B cell (primary cell): ENCODE data around the gene ZNF687. TPM values are rescaled to one million over a fixed set of nuclear protein-coding genes. Genes with fewer than 3 reads are reported as not detected.

Experiments
- ATAC-seq: fragments of 200-7000 bp; cut with Tn5 transposase; one replicate; pipeline ENCODE4 v1.10.0; 2021; ENCODE audit warnings: low read depth, mild to moderate bottlenecking, moderate number of reproducible peaks, moderate library complexity
- CTCF ChIA-PET: fragments of 350-600 bp; sonication (Branson Sonifier 250); formaldehyde crosslinking; loops from one replicate; lab custom pipeline; 2021; ENCODE audit warnings: antibody characterized with exemption, inconsistent platforms; lab: Charles Lee
- POLR2A ChIA-PET: fragments of 350-600 bp; sonication (Branson Sonifier 250); formaldehyde crosslinking; loops from one replicate; lab custom pipeline; 2021; ENCODE audit warnings: antibody characterized with exemption; lab: Charles Lee
- DNase-seq: peaks from one replicate; pipeline ENCODE4 v3.0.0; 2013
- H2AFZ ChIP-seq: 2 replicates; pipeline ENCODE4 v1.6.1; 2012; ENCODE audit warnings: mild to moderate bottlenecking, low read depth, low read length; ENCODE audit not compliant: insufficient read depth, poor library complexity, severe bottlenecking
- H3K27ac ChIP-seq, 2 donors: 1 replicate in 1 of 2; 2 replicates in 1 of 2; pipeline ENCODE4 v1.5.1; 2012 to 2013; ENCODE audit warnings: low read length in 2 of 2, mild to moderate bottlenecking in 2 of 2, moderate library complexity in 1 of 2
- H3K27me3 ChIP-seq, 4 experiments: fragments of 200-600 bp in 1 of 4; sonication (generic) in 1 of 4; replicated peaks in 1 of 4; 1 replicate in 2 of 4; 2 replicates in 2 of 4; pipeline versions ENCODE4 v1.6.1 to v1.7.0; 2013 to 2016; ENCODE audit warnings: low read length in 3 of 4, mild to moderate bottlenecking in 2 of 4, mixed read lengths in 1 of 4, moderate library complexity in 1 of 4; ENCODE audit not compliant: insufficient read depth in 4 of 4, control insufficient read depth in 3 of 4; ENCODE audit errors: control extremely low read depth in 1 of 4
- H3K36me3 ChIP-seq, 2 experiments: replicated peaks in 1 of 2; 1 replicate in 1 of 2; 2 replicates in 1 of 2; pipeline versions ENCODE4 v1.6.1 to v1.7.1; 2013; ENCODE audit warnings: low read length in 1 of 2; ENCODE audit not compliant: insufficient read depth in 2 of 2, control insufficient read depth in 1 of 2; ENCODE audit errors: control extremely low read depth in 1 of 2, extremely low read depth in 1 of 2
- H3K4me1 ChIP-seq, 2 donors: fragments of 200-600 bp in 1 of 2; sonication (generic) in 1 of 2; 1 replicate in 1 of 2; 2 replicates in 1 of 2; pipeline versions ENCODE4 v1.5.1 to v1.6.1; 2013 to 2017; ENCODE audit warnings: low read length in 2 of 2; ENCODE audit not compliant: control insufficient read depth in 2 of 2, insufficient read depth in 2 of 2
- H3K4me2 ChIP-seq: replicated peaks from 2 replicates; pipeline ENCODE3; 2012; ENCODE audit warnings: mild to moderate bottlenecking, low read depth, low read length; ENCODE audit not compliant: poor library complexity, severe bottlenecking
- H3K4me3 ChIP-seq, 5 experiments: fragments of 200-600 bp in 1 of 5; sonication (generic) in 1 of 5; 1 replicate in 3 of 5; 2 replicates in 2 of 5; pipeline versions ENCODE4 v1.5.1 to v1.7.0; 2011 to 2016; ENCODE audit warnings: low read length in 4 of 5, mild to moderate bottlenecking in 4 of 5, low read depth in 2 of 5, control low read depth in 1 of 5, moderate library complexity in 1 of 5; ENCODE audit not compliant: insufficient read depth in 1 of 5; ENCODE audit errors: control extremely low read depth in 1 of 5, extremely low read depth in 1 of 5
- H3K79me2 ChIP-seq: fragments of 200-600 bp; sonication (generic); one replicate; pipeline ENCODE4 v1.6.0; 2016; ENCODE audit warnings: low read length; ENCODE audit not compliant: control insufficient read depth, insufficient read depth
- H3K9ac ChIP-seq: fragments of 200-600 bp; sonication (generic); 2 replicates; pipeline ENCODE4 v1.6.1; 2017; ENCODE audit warnings: mild to moderate bottlenecking, low read length, moderate library complexity
- H3K9me3 ChIP-seq, 3 donors: one replicate each; pipeline versions ENCODE4 v1.6.1 to v1.7.1; 2013; ENCODE audit warnings: low read length in 2 of 3; ENCODE audit not compliant: control insufficient read depth in 2 of 3, insufficient read depth in 1 of 3; ENCODE audit errors: control extremely low read depth in 1 of 3
- H4K20me1 ChIP-seq: 2 replicates; pipeline ENCODE4 v1.6.0; 2012; ENCODE audit warnings: mild to moderate bottlenecking, low read length; ENCODE audit not compliant: insufficient read depth, control insufficient read depth, poor library complexity, severe bottlenecking
- H3K27ac Mint-ChIP-seq: one replicate; pipeline ENCODE4 v1.8.0; 2021; ENCODE audit warnings: mixed read lengths
- H3K27me3 Mint-ChIP-seq: one replicate; pipeline ENCODE4 v1.8.0; 2021; ENCODE audit warnings: mixed read lengths
- H3K4me1 Mint-ChIP-seq: one replicate; pipeline ENCODE4 v1.8.0; 2021; ENCODE audit warnings: mixed read lengths
- H3K4me3 Mint-ChIP-seq: one replicate; pipeline ENCODE4 v1.8.0; 2021; ENCODE audit warnings: mixed read lengths
- H3K9me3 Mint-ChIP-seq: one replicate; pipeline ENCODE4 v1.8.0; 2022; ENCODE audit warnings: mixed read lengths; ENCODE audit not compliant: insufficient read depth
- CTCF ChIP-seq: fragments of 200-600 bp; IDR thresholded peaks from one replicate; pipeline ENCODE4 v1.8.0; 2022; ENCODE audit warnings: antibody characterized with exemption, mild to moderate bottlenecking
- EZH2 ChIP-seq: IDR thresholded peaks from 2 replicates; pipeline ENCODE4 v1.6.1; 2012; ENCODE audit warnings: borderline replicate concordance, low read depth, mild to moderate bottlenecking, moderate library complexity, low read length; ENCODE audit not compliant: insufficient read depth, poor library complexity, severe bottlenecking
- WGBS: methylation state at CpG from one replicate; pipeline ENCODE4 v1.1.5; 2013; ENCODE audit warnings: missing lambda C conversion rate; ENCODE audit not compliant: insufficient coverage; 5-methylcytosine and 5-hydroxymethylcytosine counted together
- intact Hi-C: fragments of 100-400 bp; cut with micrococcal nuclease; formaldehyde crosslinking; loops from one replicate; pipeline ENCODE4 v1.10.0; 2022
- polyA plus RNA-seq: library from polyadenylated mRNA; depleted of rRNA; stranded (reverse); fragments of >200 nt; gene quantifications from 2 replicates; pipeline ENCODE4 v1.2.3, GENCODE V29; 2012
- total RNA-seq, 2 donors: library from RNA; stranded (reverse); fragments of 120-200 nt in 1 of 2; gene quantifications; 1 replicate in 1 of 2; 2 replicates in 1 of 2; pipeline versions ENCODE4 v1.2.3 to v1.2.4, GENCODE V29; 2013 to 2022

ZNF687 gene
- total and polyA plus RNA-seq, 2 donors (not counting 1 experiment from before 2014, with no cell fraction given), result 29.1 to 49.6 TPM

DNA sequence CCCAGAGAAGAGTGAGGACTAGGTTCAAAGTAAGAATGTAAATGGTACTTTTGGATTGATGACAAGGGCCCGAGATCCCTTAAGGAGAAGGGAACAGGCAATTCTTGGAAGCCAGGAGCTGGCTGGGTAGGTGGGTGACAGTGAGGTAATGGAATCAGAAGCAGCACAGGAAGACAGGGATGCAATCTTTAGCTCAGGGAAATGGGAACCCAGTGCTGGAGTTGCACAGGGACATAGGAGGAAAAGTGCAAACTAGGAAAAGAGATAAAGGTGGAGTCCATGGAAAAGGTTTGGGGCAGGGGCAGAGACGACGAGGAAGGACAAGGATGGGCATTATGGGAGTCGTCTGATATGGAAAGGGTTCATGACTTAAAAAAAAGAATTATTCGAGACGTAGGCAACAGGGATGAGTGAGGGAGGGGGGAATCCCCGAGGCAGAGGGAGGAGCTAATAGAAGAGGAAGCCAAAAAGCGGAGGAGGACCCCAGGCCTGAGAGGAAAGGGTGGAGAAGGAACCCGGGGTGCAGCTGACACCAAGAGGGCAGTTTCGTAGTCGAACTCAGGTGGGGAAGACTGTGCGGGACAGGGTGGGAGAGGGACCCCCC is 44.6 kb downstream of the ZNF687 start:
- CTCF ChIA-PET, result interaction anchor here (0.9 to 10.0 kb wide), 10 partner anchors 15 to 408 kb away, joined by 3 to 148 read pairs (median 4); partner anchors contain the start of genes PSMB4, VPS72 and ZNF687
- ATAC-seq, result peak; percentile 43
- Mint-ChIP-seq H3K27me3 (no peaks in the 10 kb centered on the region), H3K4me3 (peak overlapping the region; percentile 93), H3K4me1 (peaks cover 44% of the 10 kb centered on the region), H3K27ac (peak overlapping the region; percentile 96), H3K9me3 (no peaks in the 10 kb centered on the region)
- no peaks in the 10 kb centered on the region for H3K27me3 ChIP-seq
- H4K20me1 ChIP-seq, result peaks cover 13% of the 10 kb centered on the region
- DNase-seq, result peak; percentile 81
- POLR2A ChIA-PET, result interaction anchor here (0.5 to 2.1 kb wide), 10 partner anchors 18 to 1441 kb away, joined by 3 to 18 read pairs (median 5); partner anchors contain the start of genes PSMB4 and RFX5
- TF ChIP-seq CTCF (no peak), EZH2 (no peak)
- peak overlapping the region; percentile 90 for H3K9ac ChIP-seq
- intact Hi-C loops, result loop anchor here (1.0 to 5.0 kb wide), 6 partner anchors 15 to 131 kb away; partner anchors contain the start of genes PIP5K1A, POGZ, PSMD4 and RFX5
- peak overlapping the region; percentile 87 to 89 for H3K27ac ChIP-seq
- H3K4me1 ChIP-seq, result peaks cover 21 to 26% of the 10 kb centered on the region in 2 donors
- 5% methylated on average over 8 of the region's 12 CpGs for WGBS
- peaks cover 0 to 29% of the 10 kb centered on the region in 2 experiments for H3K36me3 ChIP-seq
- peak overlapping the region; percentile 90 for H3K4me2 ChIP-seq
- peaks cover 82% of the 10 kb centered on the region for H3K79me2 ChIP-seq
- H3K4me3 ChIP-seq, result peak overlapping the region; percentile 72 to 99 (median 90)
- no peaks in the 10 kb centered on the region for H3K9me3 ChIP-seq
- peak overlapping the region; percentile 90 for H2AFZ ChIP-seq
